Measurements from ENCODE around the gene SETMAR.
A peak's percentile ranks its signal among the peaks of the same experiment; 100 is the strongest.
"Not testable (repeated sequence)": the region's sequence is repeated elsewhere in the genome, so short reads cannot be mapped to it uniquely, and the experiment has no call there.

The SETMAR gene

GRCh38 chr3:4294616-4295327 lies 8.4 kb upstream of the SETMAR start:
- Histone ChIP-seq H3K27me3 (ENCODE audit: insufficient read depth, low read length) (no peaks in the 10 kb centered on the region), H3K36me3 (ENCODE audit: insufficient read depth, low read depth, low read length) (no peaks in the 10 kb centered on the region)

GRCh38 chr3:4296454-4296853 lies 6.7 kb upstream of the SETMAR start:
- H3K4me1 ChIP-seq (ENCODE audit: insufficient read depth, low read length); H3K27ac ChIP-seq (ENCODE audit: low read length); H3K36me3 ChIP-seq (ENCODE audit: insufficient read depth, low read depth, low read length); H3K9ac ChIP-seq (ENCODE audit: low read depth, low read length); H3K4me3 ChIP-seq (ENCODE audit: low read length); H3K27me3 ChIP-seq (ENCODE audit: insufficient read depth, low read length); H3K9me3 ChIP-seq (ENCODE audit: insufficient read depth, low read depth, low read length): not testable (repeated sequence)

More at GRCh38 chr3:4294616-4295327, 8.4 kb upstream of the SETMAR start:
- no peak overlapping the region for H3K27ac ChIP-seq (ENCODE audit: low read length)
- H3K4me3 ChIP-seq (ENCODE audit: low read length) = no peak overlapping the region
- H3K9ac ChIP-seq (ENCODE audit: low read depth, low read length) = no peak overlapping the region
- H3K4me1 ChIP-seq (ENCODE audit: insufficient read depth, low read length) = no peaks in the 10 kb centered on the region
- no peaks in the 10 kb centered on the region for H3K9me3 ChIP-seq (ENCODE audit: insufficient read depth, low read depth, low read length)

GRCh38 chr3:4297486-4297885 lies 5.7 kb upstream of the SETMAR start:
- Histone ChIP-seq H3K27me3 (ENCODE audit: insufficient read depth, low read length) (no peaks in the 10 kb centered on the region), H3K4me3 (ENCODE audit: low read length) (no peak overlapping the region), H3K36me3 (ENCODE audit: insufficient read depth, low read depth, low read length) (no peaks in the 10 kb centered on the region), H3K9me3 (ENCODE audit: insufficient read depth, low read depth, low read length) (no peaks in the 10 kb centered on the region), H3K27ac (ENCODE audit: low read length) (no peak overlapping the region), H3K4me1 (ENCODE audit: insufficient read depth, low read length) (no peaks in the 10 kb centered on the region), H3K9ac (ENCODE audit: low read depth, low read length) (no peak overlapping the region)

- Histone ChIP-seq H3K36me3 (ENCODE audit: insufficient read depth, low read depth, low read length) (peaks cover 6% of the 10 kb centered on the region; the same call in 1 of the 2 replicates), H3K9me3 (ENCODE audit: insufficient read depth, low read depth, low read length) (no peaks in the 10 kb centered on the region), H3K27ac (ENCODE audit: low read length) (no peak overlapping the region), H3K4me3 (ENCODE audit: low read length) (peak overlapping the region; percentile 94; the same call in 1 of the 2 replicates), H3K27me3 (ENCODE audit: insufficient read depth, low read length) (no peaks in the 10 kb centered on the region), H3K4me1 (ENCODE audit: insufficient read depth, low read length) (peaks cover 4% of the 10 kb centered on the region; the same call in 1 of the 2 replicates), H3K9ac (ENCODE audit: low read depth, low read length) (peak overlapping the region; percentile 99; the same call in 1 of the 2 replicates)
Observed at GRCh38 chr3:4302747-4303146, 422 bp upstream of the SETMAR start.

GRCh38 chr3:4305210-4305609 lies 2.0 kb downstream of the SETMAR start:
- H3K4me3 ChIP-seq (ENCODE audit: low read length); H3K27me3 ChIP-seq (ENCODE audit: insufficient read depth, low read length); H3K27ac ChIP-seq (ENCODE audit: low read length); H3K9me3 ChIP-seq (ENCODE audit: insufficient read depth, low read depth, low read length); H3K9ac ChIP-seq (ENCODE audit: low read depth, low read length): not testable (repeated sequence)
- H3K4me1 ChIP-seq (ENCODE audit: insufficient read depth, low read length) = peaks cover 19% of the 10 kb centered on the region
- H3K36me3 ChIP-seq (ENCODE audit: insufficient read depth, low read depth, low read length) = peaks cover 14% of the 10 kb centered on the region; the same call in 1 of the 2 replicates

- H3K9ac ChIP-seq (ENCODE audit: low read depth, low read length) = no peak overlapping the region
- no peak overlapping the region for H3K27ac ChIP-seq (ENCODE audit: low read length)
- no peaks in the 10 kb centered on the region for H3K27me3 ChIP-seq (ENCODE audit: insufficient read depth, low read length)
- peaks cover 28% of the 10 kb centered on the region for H3K4me1 ChIP-seq (ENCODE audit: insufficient read depth, low read length)
- H3K36me3 ChIP-seq (ENCODE audit: insufficient read depth, low read depth, low read length) = peaks cover 14% of the 10 kb centered on the region; the same call in 1 of the 2 replicates
- no peaks in the 10 kb centered on the region for H3K9me3 ChIP-seq (ENCODE audit: insufficient read depth, low read depth, low read length)
- H3K4me3 ChIP-seq (ENCODE audit: low read length) = no peak overlapping the region
Observed at GRCh38 chr3:4306091-4306490, 2.9 kb downstream of the SETMAR start.

- Histone ChIP-seq H3K4me3 (ENCODE audit: low read length) (no peak overlapping the region), H3K9me3 (ENCODE audit: insufficient read depth, low read depth, low read length) (no peaks in the 10 kb centered on the region), H3K36me3 (ENCODE audit: insufficient read depth, low read depth, low read length) (peaks cover 14% of the 10 kb centered on the region; the same call in 1 of the 2 replicates), H3K27me3 (ENCODE audit: insufficient read depth, low read length) (no peaks in the 10 kb centered on the region), H3K27ac (ENCODE audit: low read length) (no peak overlapping the region), H3K9ac (ENCODE audit: low read depth, low read length) (no peak overlapping the region), H3K4me1 (ENCODE audit: insufficient read depth, low read length) (peaks cover 28% of the 10 kb centered on the region)
Observed at GRCh38 chr3:4306860-4307259, 3.7 kb downstream of the SETMAR start.

GRCh38 chr3:4309491-4310128 lies 6.4 kb downstream of the SETMAR start:
- Histone ChIP-seq H3K27ac (ENCODE audit: low read length) (no peak overlapping the region), H3K9me3 (ENCODE audit: insufficient read depth, low read depth, low read length) (no peaks in the 10 kb centered on the region), H3K36me3 (ENCODE audit: insufficient read depth, low read depth, low read length) (peaks cover 33% of the 10 kb centered on the region), H3K27me3 (ENCODE audit: insufficient read depth, low read length) (no peaks in the 10 kb centered on the region), H3K4me1 (ENCODE audit: insufficient read depth, low read length) (peaks cover 28% of the 10 kb centered on the region), H3K9ac (ENCODE audit: low read depth, low read length) (no peak overlapping the region), H3K4me3 (ENCODE audit: low read length) (peak overlapping the region; percentile 33; the same call in 1 of the 2 replicates)

GRCh38 chr3:4310971-4311370 lies 7.8 kb downstream of the SETMAR start:
- Histone ChIP-seq H3K9ac (ENCODE audit: low read depth, low read length) (no peak overlapping the region), H3K9me3 (ENCODE audit: insufficient read depth, low read depth, low read length) (no peaks in the 10 kb centered on the region), H3K36me3 (ENCODE audit: insufficient read depth, low read depth, low read length) (peaks cover 41% of the 10 kb centered on the region), H3K4me3 (ENCODE audit: low read length) (no peak overlapping the region), H3K27ac (ENCODE audit: low read length) (no peak overlapping the region), H3K4me1 (ENCODE audit: insufficient read depth, low read length) (peaks cover 28% of the 10 kb centered on the region), H3K27me3 (ENCODE audit: insufficient read depth, low read length) (no peaks in the 10 kb centered on the region)

- Histone ChIP-seq H3K36me3 (ENCODE audit: insufficient read depth, low read depth, low read length) (peaks cover 46% of the 10 kb centered on the region), H3K9ac (ENCODE audit: low read depth, low read length) (no peak overlapping the region), H3K4me1 (ENCODE audit: insufficient read depth, low read length) (peaks cover 28% of the 10 kb centered on the region), H3K9me3 (ENCODE audit: insufficient read depth, low read depth, low read length) (no peaks in the 10 kb centered on the region), H3K4me3 (ENCODE audit: low read length) (no peak overlapping the region), H3K27me3 (ENCODE audit: insufficient read depth, low read length) (no peaks in the 10 kb centered on the region), H3K27ac (ENCODE audit: low read length) (no peak overlapping the region)
Observed at GRCh38 chr3:4311496-4311895, 8.3 kb downstream of the SETMAR start.

GRCh38 chr3:4313606-4314293 lies 10.6 kb downstream of the SETMAR start:
- Histone ChIP-seq H3K36me3 (ENCODE audit: insufficient read depth, low read depth, low read length) (peaks cover 48% of the 10 kb centered on the region), H3K4me3 (ENCODE audit: low read length) (no peak overlapping the region), H3K9me3 (ENCODE audit: insufficient read depth, low read depth, low read length) (no peaks in the 10 kb centered on the region), H3K27me3 (ENCODE audit: insufficient read depth, low read length) (no peaks in the 10 kb centered on the region), H3K9ac (ENCODE audit: low read depth, low read length) (no peak overlapping the region), H3K4me1 (ENCODE audit: insufficient read depth, low read length) (peaks cover 22% of the 10 kb centered on the region), H3K27ac (ENCODE audit: low read length) (no peak overlapping the region)
